ENCODE measurements around the gene LSMEM2. TPM values are rescaled to one million over a fixed set of nuclear protein-coding genes. Genes with fewer than 3 reads are reported as not detected.

Gene LSMEM2
- total and polyA plus RNA-seq, 9 of the 15 experiments (the other 6 are each of a cell fraction or from before 2014, with no cell fraction given): not detected

- TF ChIP-seq TSC22D4 (tag; IDR thresholded peaks at IDR 0.05) (no peak), HINFP (tag; conservative IDR thresholded peaks at IDR 0.05; ENCODE audit: low read depth) (no peak), MEF2D (tag; conservative IDR thresholded peaks at IDR 0.05; ENCODE audit: low read depth) (no peak), NR4A1 (CRISPR knock-in tag; IDR thresholded peaks at IDR 0.05) (no peak), NR4A1 (tag; IDR thresholded peaks at IDR 0.05) (no peak), BRCA1 (IDR thresholded peaks at IDR 0.05) (no peak), BRCA1 (CRISPR knock-in tag; IDR thresholded peaks at IDR 0.05) (no peak), ZNF589 (CRISPR knock-in tag; IDR thresholded peaks at IDR 0.05; ENCODE audit: low read depth) (no peak), TGIF2 (CRISPR knock-in tag; IDR thresholded peaks at IDR 0.05) (no peak), ZNF717 (CRISPR knock-in tag; IDR thresholded peaks at IDR 0.05) (no peak), ZEB2 (IDR thresholded peaks at IDR 0.05) (no peak), KDM4B (IDR thresholded peaks at IDR 0.05; ENCODE audit: borderline replicate concordance in 2 of 2, low read depth in 1 of 2) (no peak), MXI1 (IDR thresholded peaks at IDR 0.05; ENCODE audit: low read depth, low read length) (no peak), ZNF507 (tag; conservative IDR thresholded peaks at IDR 0.05) (no peak), RB1 (IDR thresholded peaks at IDR 0.05; ENCODE audit: low read depth) (peak; percentile 92), ZNF77 (CRISPR knock-in tag; IDR thresholded peaks at IDR 0.05) (no peak), BRD4 (IDR thresholded peaks at IDR 0.05) (no peak), FOSL1 (tag; conservative IDR thresholded peaks at IDR 0.05) (0 out of 2 replicates have a peak, but pooled peaks have one; percentile 36), SIRT6 (IDR thresholded peaks at IDR 0.05; ENCODE audit: low read depth, low read length) (no peak), CHAMP1 (IDR thresholded peaks at IDR 0.05) (no peak), JUN (IDR thresholded peaks at IDR 0.05; ENCODE audit: borderline replicate concordance, low read depth, low read length) (peak; percentile 88), JUN (CRISPR knock-in tag; IDR thresholded peaks at IDR 0.05; ENCODE audit: borderline replicate concordance) (peak; percentile 74; the same call in 1 of the 2 replicates), KDM1A (IDR thresholded peaks at IDR 0.05) (no peak), HNRNPK (IDR thresholded peaks at IDR 0.05; ENCODE audit: low read depth, low read length, poor library complexity, severe bottlenecking) (no peak), HNRNPH1 (optimal IDR thresholded peaks at IDR 0.05; ENCODE audit: low read depth, low read length) (no peak)
Observed at GRCh38 chr3:50260027-50260941, 18.6 kb upstream of the LSMEM2 start (continued).
